HL-60 (cell line): ENCODE data around the gene ADH6.

ENCODE experiments used
- DNase-seq, 2 experiments: peaks; one replicate each; pipeline ENCODE4 v3.0.0-alpha.2; 2010 to 2020; ENCODE audit warnings: low read depth in 1 of 2, low spot score in 1 of 2
- H3K27ac ChIP-seq: fragments of 250-450 bp; sonication (Bioruptor Pico); replicated peaks from 2 replicates; pipeline ENCODE4 v1.5.1; 2020; ENCODE audit warnings: mild to moderate bottlenecking, moderate library complexity
- H3K27me3 ChIP-seq: fragments of 250-450 bp; sonication (Bioruptor Pico); 2 replicates; pipeline ENCODE4 v1.5.1; 2021; ENCODE audit warnings: mild to moderate bottlenecking, moderate library complexity; ENCODE audit not compliant: insufficient read depth, poor library complexity, severe bottlenecking
- H3K4me3 ChIP-seq: replicated peaks from 2 replicates; pipeline ENCODE4 v1.5.1; 2011; ENCODE audit warnings: mild to moderate bottlenecking, control low read depth, low read length; ENCODE audit not compliant: insufficient read depth
- GABPA ChIP-seq: IDR thresholded peaks from 2 replicates; pipeline ENCODE4 v1.6.1; 2012; ENCODE audit warnings: low read depth
- POLR2AphosphoS5 ChIP-seq: IDR thresholded peaks from 2 replicates; pipeline ENCODE4 v1.6.1; 2012; ENCODE audit warnings: low read depth
- REST ChIP-seq: IDR thresholded peaks from 2 replicates; pipeline ENCODE4 v1.6.1; 2012; ENCODE audit warnings: low read depth; ENCODE audit not compliant: insufficient replicate concordance
- SPI1 ChIP-seq: IDR thresholded peaks from 2 replicates; pipeline ENCODE4 v1.6.1; 2012; ENCODE audit warnings: low read depth, mild to moderate bottlenecking, borderline replicate concordance
- TF ChIP-seq, protein P1 (sequence below): IDR thresholded peaks from one replicate; pipeline ENCODE4 v1.5.1; 2011; ENCODE audit warnings: low read length, control low read depth, inconsistent platforms; ENCODE audit not compliant: insufficient read depth

Gene ADH6

GRCh38 chr4:99221980-99222379 is 2.9 kb upstream of the ADH6 start:
- DNase-seq: no peak
- TF ChIP-seq, protein P1, sequence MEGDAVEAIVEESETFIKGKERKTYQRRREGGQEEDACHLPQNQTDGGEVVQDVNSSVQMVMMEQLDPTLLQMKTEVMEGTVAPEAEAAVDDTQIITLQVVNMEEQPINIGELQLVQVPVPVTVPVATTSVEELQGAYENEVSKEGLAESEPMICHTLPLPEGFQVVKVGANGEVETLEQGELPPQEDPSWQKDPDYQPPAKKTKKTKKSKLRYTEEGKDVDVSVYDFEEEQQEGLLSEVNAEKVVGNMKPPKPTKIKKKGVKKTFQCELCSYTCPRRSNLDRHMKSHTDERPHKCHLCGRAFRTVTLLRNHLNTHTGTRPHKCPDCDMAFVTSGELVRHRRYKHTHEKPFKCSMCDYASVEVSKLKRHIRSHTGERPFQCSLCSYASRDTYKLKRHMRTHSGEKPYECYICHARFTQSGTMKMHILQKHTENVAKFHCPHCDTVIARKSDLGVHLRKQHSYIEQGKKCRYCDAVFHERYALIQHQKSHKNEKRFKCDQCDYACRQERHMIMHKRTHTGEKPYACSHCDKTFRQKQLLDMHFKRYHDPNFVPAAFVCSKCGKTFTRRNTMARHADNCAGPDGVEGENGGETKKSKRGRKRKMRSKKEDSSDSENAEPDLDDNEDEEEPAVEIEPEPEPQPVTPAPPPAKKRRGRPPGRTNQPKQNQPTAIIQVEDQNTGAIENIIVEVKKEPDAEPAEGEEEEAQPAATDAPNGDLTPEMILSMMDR: no peak
- no peak for TF ChIP-seq SPI1
- no peak for TF ChIP-seq POLR2AphosphoS5
- TF ChIP-seq GABPA: no peak
- no peak for TF ChIP-seq REST
- H3K4me3 ChIP-seq: no peak overlapping the region
- H3K27ac ChIP-seq: no peak overlapping the region
- no peaks in the 10 kb centered on the region for H3K27me3 ChIP-seq

DNA sequence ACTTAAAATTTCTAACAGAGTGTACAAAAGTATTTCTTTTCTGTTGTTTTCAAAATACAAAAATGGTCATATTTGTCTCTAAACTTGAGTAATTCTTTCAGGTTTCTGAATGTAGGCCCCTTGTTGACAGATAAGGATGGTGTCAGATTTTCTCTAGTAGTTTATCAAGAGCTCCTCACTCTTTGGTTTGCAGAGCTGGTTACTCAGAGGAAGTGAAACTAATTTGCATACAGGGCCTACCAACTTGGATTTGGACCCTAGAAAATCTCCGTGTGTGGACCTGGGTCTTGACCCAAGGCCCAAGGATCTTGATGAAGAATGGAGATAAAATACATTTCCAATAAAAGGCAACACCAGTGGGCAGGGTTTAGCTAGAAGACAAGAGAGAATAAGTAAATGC is 433 bp upstream of the ADH6 start:
- DNase-seq: no peak
- H3K4me3 ChIP-seq: no peak overlapping the region
- H3K27ac ChIP-seq: no peak overlapping the region
- TF ChIP-seq SPI1 (no peak), POLR2AphosphoS5 (no peak), REST (no peak), GABPA (no peak)
- TF ChIP-seq, protein P1: no peak
- no peaks in the 10 kb centered on the region for H3K27me3 ChIP-seq

- TF ChIP-seq POLR2AphosphoS5: no peak
- Histone ChIP-seq H3K27me3 (no peaks in the 10 kb centered on the region), H3K4me3 (no peak overlapping the region), H3K27ac (no peak overlapping the region)
- no peak for DNase-seq
Measured at GRCh38 chr4:99215521-99215920, 3.5 kb downstream of the ADH6 start.

- no peak overlapping the region for H3K27ac ChIP-seq
- DNase-seq: no peak
- no peak overlapping the region for H3K4me3 ChIP-seq
- no peaks in the 10 kb centered on the region for H3K27me3 ChIP-seq
- TF ChIP-seq POLR2AphosphoS5 (no peak), SPI1 (no peak), REST (no peak)
- TF ChIP-seq, protein P1: no peak
Measured at GRCh38 chr4:99210789-99211188, 8.3 kb downstream of the ADH6 start.
